Measurements from ENCODE around the gene AEBP1. TPM values are rescaled to one million over a fixed set of nuclear protein-coding genes. Genes with fewer than 3 reads are reported as not detected.
A peak's percentile ranks its signal among the peaks of the same experiment; 100 is the strongest.

Gene AEBP1
- polyA plus RNA-seq, 2 donors = 8.8 to 19.9 TPM

DNA sequence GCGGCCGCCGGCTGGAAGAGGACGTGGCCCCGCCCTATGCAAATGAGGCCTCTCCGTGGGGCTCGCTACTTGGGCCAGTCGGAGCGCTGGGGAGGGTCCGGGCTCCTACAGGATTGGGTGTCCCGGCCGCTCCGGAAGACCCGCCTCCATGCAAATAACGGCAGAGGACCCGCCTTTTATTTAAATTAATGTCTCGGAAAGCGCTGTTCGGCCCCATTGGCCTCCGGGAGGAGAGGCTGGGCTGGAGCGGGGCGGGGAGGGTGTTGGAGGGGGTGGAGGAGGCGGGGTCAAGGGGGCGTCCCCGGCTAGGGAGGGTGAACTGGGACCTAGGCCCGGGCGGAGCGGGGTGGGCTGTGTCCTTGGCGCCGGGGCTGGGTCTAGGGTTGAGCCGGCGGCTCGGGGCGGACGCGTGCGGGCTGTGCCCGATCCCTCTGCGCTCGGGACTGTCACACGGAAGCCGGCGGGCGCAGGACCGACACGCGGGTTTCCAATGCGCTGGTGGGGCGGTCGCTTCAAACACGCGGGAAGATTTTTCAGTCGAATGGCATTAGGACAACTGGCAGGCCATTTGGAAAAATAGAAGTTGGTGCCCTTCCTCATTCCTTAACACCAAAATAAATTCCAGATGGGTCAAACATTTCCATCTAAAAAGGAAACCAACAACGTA lies 21.5 kb upstream of the AEBP1 start:
- H3K4me1 ChIP-seq (ENCODE audit: control insufficient read depth in 2 of 2, insufficient read depth in 2 of 2, low read length in 1 of 2) = peaks cover 4 to 7% of the 10 kb centered on the region in 2 donors
- H3K9me3 ChIP-seq (ENCODE audit: control insufficient read depth in 2 of 2, insufficient read depth in 1 of 2, low read depth in 1 of 2, low read length in 1 of 2) = no peaks in the 10 kb centered on the region
- no peaks in the 10 kb centered on the region for H3K27me3 ChIP-seq (ENCODE audit: control insufficient read depth in 1 of 2, insufficient read depth in 2 of 2, low read length in 2 of 2)
- peak overlapping the region; percentile 60 to 61 for H3K4me3 ChIP-seq (ENCODE audit: low read depth in 1 of 2, low read length in 2 of 2)
- WGBS, 2 donors = 0 to 1% methylated on average over 49 to 54 of the region's 54 CpGs
- peaks cover 4 to 24% of the 10 kb centered on the region in 2 donors for H3K36me3 ChIP-seq (ENCODE audit: control insufficient read depth in 2 of 2, insufficient read depth in 2 of 2, low read length in 1 of 2)
- peak overlapping the region; percentile 92 to 96 for H3K27ac ChIP-seq (ENCODE audit: low read depth in 2 of 2, low read length in 1 of 2)

DNA sequence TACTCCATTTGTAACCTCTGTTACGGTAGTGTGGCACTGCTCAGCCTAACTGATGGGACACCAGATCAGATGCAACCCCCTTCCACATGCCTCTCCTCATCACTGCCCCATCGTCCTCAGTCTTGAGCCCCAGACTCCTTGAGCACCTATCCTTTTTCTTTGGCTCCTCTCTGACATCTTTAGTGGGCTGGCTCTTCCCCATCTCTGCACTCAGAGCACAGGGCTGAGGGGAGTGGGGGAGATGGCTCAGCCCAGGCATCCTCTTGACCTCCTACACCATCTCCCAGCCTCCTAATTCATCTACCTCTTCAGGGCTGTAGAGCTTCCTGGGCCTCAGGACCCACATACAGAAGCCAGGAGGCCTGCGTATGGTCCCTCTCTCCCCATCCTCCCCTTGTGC lies 20.3 kb upstream of the AEBP1 start:
- Histone ChIP-seq H3K4me3 (ENCODE audit: low read depth in 1 of 2, low read length in 2 of 2) (no peak overlapping the region), H3K4me1 (ENCODE audit: control insufficient read depth in 2 of 2, insufficient read depth in 2 of 2, low read length in 1 of 2) (peaks cover 4 to 6% of the 10 kb centered on the region in 2 donors), H3K9me3 (ENCODE audit: control insufficient read depth in 2 of 2, insufficient read depth in 1 of 2, low read depth in 1 of 2, low read length in 1 of 2) (no peaks in the 10 kb centered on the region), H3K36me3 (ENCODE audit: control insufficient read depth in 2 of 2, insufficient read depth in 2 of 2, low read length in 1 of 2) (peaks cover 4 to 14% of the 10 kb centered on the region in 2 donors), H3K27me3 (ENCODE audit: control insufficient read depth in 1 of 2, insufficient read depth in 2 of 2, low read length in 2 of 2) (no peaks in the 10 kb centered on the region), H3K27ac (ENCODE audit: low read depth in 2 of 2, low read length in 1 of 2) (peak overlapping the region in 1 of 2 donors; percentile 35)
- 88 to 99% methylated on average over 3 of the region's 3 CpGs for WGBS, 2 donors

DNA sequence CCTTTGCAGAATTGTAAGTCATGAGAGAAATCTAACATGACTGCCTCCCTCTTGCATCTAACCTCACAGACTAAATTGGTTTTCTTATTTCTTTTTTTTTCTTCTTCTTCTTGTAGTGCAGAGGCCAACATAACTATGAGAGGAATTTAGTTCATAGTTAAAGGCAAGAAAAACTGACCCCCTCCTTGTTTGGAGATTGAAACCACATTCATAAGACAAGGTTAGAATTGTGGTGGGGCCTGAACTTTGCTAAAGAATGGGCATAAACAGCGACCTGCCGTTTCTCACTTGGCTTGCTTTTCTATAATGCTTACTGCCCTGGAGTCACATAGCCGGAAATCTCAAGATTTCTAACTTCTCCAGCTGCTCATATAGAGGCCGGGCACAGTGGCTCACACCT lies 19.4 kb upstream of the AEBP1 start:
- H3K27ac ChIP-seq (ENCODE audit: low read depth in 2 of 2, low read length in 1 of 2) = no peak overlapping the region
- H3K9me3 ChIP-seq (ENCODE audit: control insufficient read depth in 2 of 2, insufficient read depth in 1 of 2, low read depth in 1 of 2, low read length in 1 of 2) = no peaks in the 10 kb centered on the region
- H3K27me3 ChIP-seq (ENCODE audit: control insufficient read depth in 1 of 2, insufficient read depth in 2 of 2, low read length in 2 of 2) = no peaks in the 10 kb centered on the region
- H3K4me3 ChIP-seq (ENCODE audit: low read depth in 1 of 2, low read length in 2 of 2) = no peak overlapping the region
- WGBS, 2 donors = 79 to 86% methylated on average over 4 of the region's 4 CpGs
- H3K4me1 ChIP-seq (ENCODE audit: control insufficient read depth in 2 of 2, insufficient read depth in 2 of 2, low read length in 1 of 2) = peaks cover 1 to 7% of the 10 kb centered on the region in 2 donors
- H3K36me3 ChIP-seq (ENCODE audit: control insufficient read depth in 2 of 2, insufficient read depth in 2 of 2, low read length in 1 of 2) = peaks cover 4 to 7% of the 10 kb centered on the region in 2 donors

DNA sequence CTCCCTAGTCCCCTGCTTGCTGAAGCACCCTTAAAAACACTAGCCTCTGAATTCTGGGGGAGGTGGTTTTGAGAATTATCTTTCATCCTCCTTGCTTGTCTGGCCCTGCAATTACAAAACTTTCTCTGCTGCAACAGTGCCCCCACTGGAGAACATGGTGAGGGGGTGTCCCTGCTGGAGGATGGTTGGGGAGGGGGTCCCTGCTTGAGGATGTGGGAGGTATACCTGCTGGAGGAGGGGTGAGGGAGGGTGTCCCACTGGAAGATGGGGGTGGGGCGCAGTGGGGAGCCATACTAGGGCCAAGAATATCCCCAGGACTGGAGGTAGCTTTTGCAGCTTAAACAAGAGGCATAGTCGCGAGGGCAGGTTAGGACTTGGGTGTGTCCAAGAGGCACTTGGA lies 18.6 kb upstream of the AEBP1 start:
- Histone ChIP-seq H3K27ac (ENCODE audit: low read depth in 2 of 2, low read length in 1 of 2) (no peak overlapping the region), H3K9me3 (ENCODE audit: control insufficient read depth in 2 of 2, insufficient read depth in 1 of 2, low read depth in 1 of 2, low read length in 1 of 2) (no peaks in the 10 kb centered on the region), H3K36me3 (ENCODE audit: control insufficient read depth in 2 of 2, insufficient read depth in 2 of 2, low read length in 1 of 2) (no peaks in the 10 kb centered on the region), H3K4me1 (ENCODE audit: control insufficient read depth in 2 of 2, insufficient read depth in 2 of 2, low read length in 1 of 2) (peaks cover 0 to 7% of the 10 kb centered on the region in 2 donors), H3K4me3 (ENCODE audit: low read depth in 1 of 2, low read length in 2 of 2) (no peak overlapping the region), H3K27me3 (ENCODE audit: control insufficient read depth in 1 of 2, insufficient read depth in 2 of 2, low read length in 2 of 2) (no peaks in the 10 kb centered on the region)
- WGBS, 2 donors = 69 to 73% methylated on average over 3 of the region's 3 CpGs

DNA sequence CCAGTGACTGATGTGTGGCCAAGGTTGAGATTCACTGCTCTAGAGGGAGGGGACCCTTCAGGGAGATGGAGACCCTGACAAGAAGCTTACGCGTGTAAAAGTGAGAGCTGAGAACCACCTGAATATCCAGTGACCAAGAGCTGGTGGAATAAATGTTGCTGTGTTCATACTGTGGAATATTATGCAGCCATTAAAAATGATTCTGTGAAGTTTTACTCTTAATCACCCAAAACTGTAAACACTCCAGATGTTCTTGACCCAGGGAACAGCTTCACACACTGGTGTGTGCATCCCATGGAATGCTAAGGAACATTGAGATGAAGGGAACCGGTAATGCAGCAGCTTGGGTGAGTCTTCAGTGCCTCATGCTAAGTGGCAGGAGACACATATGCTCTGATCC lies 17.5 kb upstream of the AEBP1 start:
- Histone ChIP-seq H3K27me3 (ENCODE audit: control insufficient read depth in 1 of 2, insufficient read depth in 2 of 2, low read length in 2 of 2) (no peaks in the 10 kb centered on the region), H3K27ac (ENCODE audit: low read depth in 2 of 2, low read length in 1 of 2) (no peak overlapping the region), H3K4me3 (ENCODE audit: low read depth in 1 of 2, low read length in 2 of 2) (no peak overlapping the region), H3K9me3 (ENCODE audit: control insufficient read depth in 2 of 2, insufficient read depth in 1 of 2, low read depth in 1 of 2, low read length in 1 of 2) (no peaks in the 10 kb centered on the region), H3K36me3 (ENCODE audit: control insufficient read depth in 2 of 2, insufficient read depth in 2 of 2, low read length in 1 of 2) (no peaks in the 10 kb centered on the region), H3K4me1 (ENCODE audit: control insufficient read depth in 2 of 2, insufficient read depth in 2 of 2, low read length in 1 of 2) (peaks cover 0 to 2% of the 10 kb centered on the region in 2 donors)
- 95 to 97% methylated on average over 3 of the region's 3 CpGs for WGBS, 2 donors

DNA sequence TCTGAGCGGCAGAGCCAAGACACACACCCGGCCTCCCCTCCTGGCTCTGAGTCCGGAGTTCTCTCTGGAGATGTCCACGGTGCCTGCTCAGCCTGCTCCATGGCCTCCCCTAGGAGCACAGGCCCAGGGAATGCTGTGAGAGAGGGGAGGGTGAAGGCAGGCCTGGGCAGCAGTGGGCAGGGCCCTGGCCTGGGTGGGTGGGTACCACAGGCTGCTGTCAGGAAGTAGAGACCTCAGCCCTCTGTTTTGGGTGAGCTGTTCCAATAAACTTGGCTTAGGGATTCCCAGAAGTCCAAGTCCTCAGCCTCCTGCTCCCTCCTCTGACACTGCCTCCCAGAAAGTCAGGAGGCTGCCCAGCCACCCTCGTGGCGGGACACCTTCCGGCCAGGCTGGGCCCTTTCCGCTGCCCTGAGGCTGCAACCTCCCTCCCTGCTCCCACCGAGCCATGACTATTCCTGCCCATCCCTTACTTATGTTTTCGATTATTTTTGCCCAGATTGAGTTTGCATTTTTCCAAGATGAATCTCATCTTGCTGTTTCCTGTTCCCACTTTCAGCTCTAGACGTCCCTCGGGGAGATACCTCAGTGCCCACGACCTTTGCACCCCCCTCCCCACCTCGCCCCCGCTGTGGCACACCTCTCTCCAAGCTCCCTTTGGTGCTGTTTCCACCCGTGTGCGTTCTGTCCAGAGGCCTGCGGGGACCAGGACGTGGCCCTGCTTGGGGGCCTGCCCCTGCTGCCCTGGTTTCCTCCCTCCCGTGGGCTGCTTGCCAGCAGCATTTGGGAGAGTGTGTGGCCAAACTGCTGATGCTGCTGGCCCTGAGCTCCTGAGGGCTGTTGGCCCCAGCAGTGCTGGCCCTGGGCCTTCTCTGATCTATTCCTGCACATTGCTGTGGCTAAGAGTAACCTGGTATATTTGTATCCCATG lies 16.0 kb upstream of the AEBP1 start:
- no peaks in the 10 kb centered on the region for H3K36me3 ChIP-seq (ENCODE audit: control insufficient read depth in 2 of 2, insufficient read depth in 2 of 2, low read length in 1 of 2)
- peaks cover 0 to 2% of the 10 kb centered on the region in 2 donors for H3K4me1 ChIP-seq (ENCODE audit: control insufficient read depth in 2 of 2, insufficient read depth in 2 of 2, low read length in 1 of 2)
- H3K9me3 ChIP-seq (ENCODE audit: control insufficient read depth in 2 of 2, insufficient read depth in 1 of 2, low read depth in 1 of 2, low read length in 1 of 2) = no peaks in the 10 kb centered on the region
- 56 to 57% methylated on average over 20 of the region's 20 CpGs for WGBS, 2 donors
- H3K27me3 ChIP-seq (ENCODE audit: control insufficient read depth in 1 of 2, insufficient read depth in 2 of 2, low read length in 2 of 2) = no peaks in the 10 kb centered on the region
- H3K4me3 ChIP-seq (ENCODE audit: low read depth in 1 of 2, low read length in 2 of 2) = no peak overlapping the region
- H3K27ac ChIP-seq (ENCODE audit: low read depth in 2 of 2, low read length in 1 of 2) = peak overlapping the region; percentile 68 to 73

DNA sequence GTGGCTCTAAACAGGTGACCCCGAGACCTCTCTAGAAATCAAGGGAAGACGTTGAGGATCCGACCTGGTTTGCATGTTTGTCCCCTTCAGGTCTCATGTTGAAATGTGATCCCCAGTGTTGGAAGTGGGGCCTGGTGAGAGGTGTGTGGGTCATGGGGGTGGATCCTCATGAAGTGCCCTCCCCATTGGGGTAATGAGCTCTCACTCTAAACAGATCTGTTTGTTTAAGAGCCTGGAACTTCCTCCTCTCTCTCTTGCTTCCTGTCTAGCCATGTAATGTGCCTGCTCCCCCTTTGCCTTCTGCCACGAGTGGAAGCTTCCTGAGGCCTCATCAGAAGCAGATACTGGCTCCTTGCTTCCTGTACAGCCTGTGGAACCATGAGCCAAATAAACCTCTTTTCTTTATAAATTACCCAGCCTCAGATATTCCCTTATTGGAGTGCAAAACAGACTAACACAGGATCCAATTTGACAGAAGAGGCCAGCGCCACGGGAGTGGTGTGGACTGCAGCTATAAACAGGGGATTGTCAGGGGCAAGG lies 11.0 kb upstream of the AEBP1 start:
- no peaks in the 10 kb centered on the region for H3K9me3 ChIP-seq (ENCODE audit: control insufficient read depth in 2 of 2, insufficient read depth in 1 of 2, low read depth in 1 of 2, low read length in 1 of 2)
- H3K4me1 ChIP-seq (ENCODE audit: control insufficient read depth in 2 of 2, insufficient read depth in 2 of 2, low read length in 1 of 2) = peaks cover 2% of the 10 kb centered on the region in 2 donors
- H3K27ac ChIP-seq (ENCODE audit: low read depth in 2 of 2, low read length in 1 of 2) = no peak overlapping the region
- no peak overlapping the region for H3K4me3 ChIP-seq (ENCODE audit: low read depth in 1 of 2, low read length in 2 of 2)
- no peaks in the 10 kb centered on the region for H3K27me3 ChIP-seq (ENCODE audit: control insufficient read depth in 1 of 2, insufficient read depth in 2 of 2, low read length in 2 of 2)
- 78 to 79% methylated on average over 6 of the region's 6 CpGs for WGBS, 2 donors
- no peaks in the 10 kb centered on the region for H3K36me3 ChIP-seq (ENCODE audit: control insufficient read depth in 2 of 2, insufficient read depth in 2 of 2, low read length in 1 of 2)

DNA sequence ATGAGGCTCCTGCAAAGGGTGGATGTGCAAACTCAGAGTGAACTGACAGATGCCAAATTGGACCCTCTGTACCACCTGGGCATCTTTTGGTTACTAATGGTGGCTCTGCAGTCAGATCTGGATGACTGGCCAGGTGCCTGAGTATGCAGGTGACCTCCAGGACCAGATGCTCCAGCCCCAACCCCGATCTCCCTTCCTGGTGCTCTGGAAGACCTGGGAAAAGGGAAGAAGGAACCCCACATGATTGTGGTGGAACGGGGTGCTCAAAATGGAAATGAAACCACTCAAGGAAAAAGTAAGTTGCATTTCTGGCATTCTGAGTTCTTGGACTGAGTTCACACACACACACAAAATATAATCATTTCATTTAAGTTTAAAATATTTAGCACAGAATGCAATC lies 9.8 kb upstream of the AEBP1 start:
- WGBS, 2 donors = 55 to 62% methylated on average over 2 of the region's 2 CpGs
- H3K4me1 ChIP-seq (ENCODE audit: control insufficient read depth in 2 of 2, insufficient read depth in 2 of 2, low read length in 1 of 2) = peaks cover 0 to 2% of the 10 kb centered on the region in 2 donors
- no peaks in the 10 kb centered on the region for H3K27me3 ChIP-seq (ENCODE audit: control insufficient read depth in 1 of 2, insufficient read depth in 2 of 2, low read length in 2 of 2)
- no peaks in the 10 kb centered on the region for H3K9me3 ChIP-seq (ENCODE audit: control insufficient read depth in 2 of 2, insufficient read depth in 1 of 2, low read depth in 1 of 2, low read length in 1 of 2)
- no peak overlapping the region for H3K4me3 ChIP-seq (ENCODE audit: low read depth in 1 of 2, low read length in 2 of 2)
- H3K36me3 ChIP-seq (ENCODE audit: control insufficient read depth in 2 of 2, insufficient read depth in 2 of 2, low read length in 1 of 2) = no peaks in the 10 kb centered on the region
- no peak overlapping the region for H3K27ac ChIP-seq (ENCODE audit: low read depth in 2 of 2, low read length in 1 of 2)

DNA sequence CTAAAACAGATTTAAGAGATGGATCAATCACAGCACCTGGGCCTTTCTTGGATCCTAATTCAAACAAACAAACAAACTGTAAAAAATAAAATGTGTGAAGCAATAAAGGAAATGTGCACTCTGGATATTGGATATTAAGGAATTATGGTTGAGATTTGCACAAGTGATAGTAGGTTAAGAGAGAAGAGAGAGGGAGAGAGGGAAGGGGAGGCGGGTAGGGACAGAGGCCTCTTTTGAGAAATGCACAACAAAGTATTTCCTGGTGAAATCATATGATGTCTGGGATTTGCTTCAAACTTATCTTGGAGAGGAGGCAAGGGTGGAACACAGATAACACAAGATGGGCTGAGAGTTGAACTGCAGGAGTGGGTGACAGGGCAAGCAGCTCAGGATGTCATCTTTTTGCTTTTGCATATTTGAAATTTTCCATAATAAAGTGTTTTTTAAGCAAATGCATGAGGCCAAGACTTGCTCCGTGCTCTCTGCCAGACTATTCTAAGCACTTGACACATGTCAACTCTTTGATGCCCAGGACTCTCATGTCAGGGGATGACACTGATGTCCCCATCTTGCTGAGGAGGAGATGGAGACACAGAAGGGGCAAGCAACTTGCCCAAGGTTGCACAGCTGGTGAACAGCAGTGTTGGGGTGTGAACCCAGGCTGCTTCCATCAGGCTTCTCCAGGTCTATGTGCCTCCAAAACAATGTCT lies 9.1 kb upstream of the AEBP1 start:
- Histone ChIP-seq H3K27me3 (ENCODE audit: control insufficient read depth in 1 of 2, insufficient read depth in 2 of 2, low read length in 2 of 2) (no peaks in the 10 kb centered on the region), H3K9me3 (ENCODE audit: control insufficient read depth in 2 of 2, insufficient read depth in 1 of 2, low read depth in 1 of 2, low read length in 1 of 2) (no peaks in the 10 kb centered on the region), H3K27ac (ENCODE audit: low read depth in 2 of 2, low read length in 1 of 2) (no peak overlapping the region), H3K4me3 (ENCODE audit: low read depth in 1 of 2, low read length in 2 of 2) (no peak overlapping the region), H3K4me1 (ENCODE audit: control insufficient read depth in 2 of 2, insufficient read depth in 2 of 2, low read length in 1 of 2) (peaks cover 0 to 2% of the 10 kb centered on the region in 2 donors), H3K36me3 (ENCODE audit: control insufficient read depth in 2 of 2, insufficient read depth in 2 of 2, low read length in 1 of 2) (no peaks in the 10 kb centered on the region)
- 56 to 69% methylated on average over 2 of the region's 2 CpGs for WGBS, 2 donors

Measured in esophagus (tissue), 2 donors.